Mesenteric fat pad (tissue), 1 donor: ENCODE measurements around the gene UEVLD. TPM values are rescaled to one million over a fixed set of nuclear protein-coding genes. Genes with fewer than 3 reads are reported as not detected.

ENCODE experiments used
- DNase-seq: peaks from one replicate; pipeline ENCODE4 v3.0.0-alpha.2; 2020; ENCODE audit warnings: low spot score
- total RNA-seq: library from RNA; stranded (reverse); fragmentation: NEBNext Ultra II Directional; extraction: Animal tissue kit (Norgen Biotek cat#: 25700); gene quantifications from one replicate; pipeline ENCODE4 v1.2.1, GENCODE V29; 2021
- donor health status: DM: yes; HTN: yes; CAD: no.

Gene UEVLD
- total RNA-seq, 1 donor from 2014 or later = 29.0 TPM

GRCh38 chr11:18502352-18502751, 86.2 kb downstream of the UEVLD start:
- no peak for DNase-seq

- no peak for DNase-seq
Observed at GRCh38 chr11:18501629-18502028, 86.9 kb downstream of the UEVLD start.

DNA sequence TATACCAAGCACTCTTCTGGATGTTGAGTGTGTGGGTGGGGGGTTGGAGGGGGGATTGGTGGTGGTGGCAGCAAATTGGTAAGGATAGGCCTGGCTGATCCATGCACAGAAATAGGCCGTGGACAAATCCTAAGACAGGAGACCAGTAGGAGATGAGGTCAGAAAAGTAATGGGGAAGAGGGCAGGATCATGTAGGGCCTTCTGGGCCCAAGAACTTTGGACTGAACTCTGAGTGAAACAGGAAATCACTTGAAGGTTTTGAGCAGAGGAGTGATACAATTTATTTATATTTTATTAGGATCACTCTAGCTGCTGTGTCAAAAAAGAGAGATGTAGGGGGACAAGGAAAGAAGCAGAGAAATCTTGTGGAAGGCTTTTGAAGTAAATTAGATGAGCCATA, 90.5 kb downstream of the UEVLD start:
- no peak for DNase-seq

GRCh38 chr11:18495703-18496102, 92.8 kb downstream of the UEVLD start:
- DNase-seq = no peak

DNA sequence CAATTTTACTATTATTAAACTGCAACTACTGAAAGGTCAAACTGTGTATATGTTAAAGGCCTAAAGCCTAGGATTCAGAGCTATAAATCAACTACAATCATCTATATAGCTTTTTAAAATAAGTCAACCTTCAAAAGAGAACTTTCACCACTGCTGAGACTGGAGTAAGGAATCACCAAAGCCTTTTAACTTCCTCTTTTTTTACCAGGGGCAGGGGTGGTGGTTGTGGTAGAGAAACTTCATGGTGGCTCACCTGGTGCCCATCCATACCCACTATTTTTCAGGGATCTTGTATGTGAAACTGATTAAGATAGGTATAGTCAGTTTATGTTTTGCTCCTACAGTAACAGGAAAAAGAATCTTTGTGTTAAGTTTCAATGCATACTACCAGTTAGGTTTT, 93.3 kb downstream of the UEVLD start:
- no peak for DNase-seq

- no peak for DNase-seq
Observed at GRCh38 chr11:18493310-18493709, 95.2 kb downstream of the UEVLD start.

GRCh38 chr11:18492888-18493287, 95.6 kb downstream of the UEVLD start:
- DNase-seq = no peak

GRCh38 chr11:18491924-18492323, 96.6 kb downstream of the UEVLD start:
- no peak for DNase-seq

- DNase-seq = no peak
Observed at GRCh38 chr11:18490736-18491485, 97.6 kb downstream of the UEVLD start.

DNA sequence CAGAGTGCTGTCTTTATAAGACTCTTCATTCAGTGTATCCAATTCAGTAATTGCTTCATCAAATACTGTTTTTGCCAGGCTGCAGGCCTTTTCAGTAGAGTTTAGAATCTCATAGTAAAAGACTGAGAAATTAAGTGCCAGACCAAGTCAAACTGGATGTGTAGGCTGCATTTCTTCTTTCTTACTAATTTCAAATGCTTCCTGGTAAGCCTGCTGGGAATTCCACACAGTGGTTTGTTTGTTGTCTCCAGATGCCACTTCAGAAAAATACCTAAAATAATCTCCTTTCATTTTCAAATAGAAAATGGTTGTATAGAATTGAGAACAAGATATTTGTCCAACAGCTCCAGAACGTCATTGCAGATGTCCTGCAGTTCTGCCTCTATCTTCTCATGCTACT, 98.2 kb downstream of the UEVLD start:
- DNase-seq = no peak

- no peak for DNase-seq
Observed at GRCh38 chr11:18485913-18486528, 102.5 kb downstream of the UEVLD start.

Other genes with a start within 250 kb of the UEVLD start
- 957 TPM for gene LDHA, start 194.2 kb downstream of the UEVLD start, total RNA-seq
- gene LDHC, start 176.4 kb downstream of the UEVLD start, total RNA-seq = not detected
- not detected for gene LDHAL6A, start 132.9 kb downstream of the UEVLD start, total RNA-seq
- gene TSG101, start 61.8 kb downstream of the UEVLD start, total RNA-seq = 46.9 TPM
- gene MISFA, start 11.1 kb upstream of the UEVLD start, total RNA-seq = 3.7 TPM
- gene SPTY2D1, start 45.6 kb upstream of the UEVLD start, total RNA-seq = 17.1 TPM
- 6.1 TPM for gene TMEM86A, start 110.0 kb upstream of the UEVLD start, total RNA-seq
- gene IGSF22, start 137.5 kb upstream of the UEVLD start, total RNA-seq = 1.00 TPM
- 1.1 TPM for gene PTPN5, start 203.1 kb upstream of the UEVLD start, total RNA-seq